HepG2 (cell line): ENCODE results near the gene AMZ1. TPM values are rescaled to one million over a fixed set of nuclear protein-coding genes. Genes with fewer than 3 reads are reported as not detected.

ENCODE experiments used
- AKAP8 ChIP-seq: sonication (generic); formaldehyde crosslinking; IDR thresholded peaks from 2 replicates; pipeline ENCODE4 v1.5.1; 2020; ENCODE audit warnings: mild to moderate bottlenecking, missing genetic modification reagents
- CREM ChIP-seq, 2 experiments: sonication (generic) in 1 of 2; formaldehyde crosslinking in 1 of 2; IDR thresholded peaks; 2 replicates each; pipeline versions ENCODE4 v1.4.0 to v1.6.1; 2016 to 2020; ENCODE audit warnings: antibody characterized with exemption in 1 of 2, mild to moderate bottlenecking in 1 of 2, missing genetic modification reagents in 1 of 2
- DMAP1 ChIP-seq: IDR thresholded peaks from 2 replicates; pipeline ENCODE4 v1.6.1; 2016
- DNMT1 ChIP-seq: sonication (generic); formaldehyde crosslinking; IDR thresholded peaks from 2 replicates; pipeline ENCODE4 v1.5.1; 2020; ENCODE audit warnings: mild to moderate bottlenecking, missing genetic modification reagents
- EHMT2 ChIP-seq: fragments of 200-600 bp; sonication (generic); IDR thresholded peaks from 2 replicates; pipeline ENCODE4 v1.7.0; 2017; ENCODE audit warnings: antibody characterized with exemption, low read depth, low read length, borderline replicate concordance
- ETV6 ChIP-seq: sonication (generic); formaldehyde crosslinking; conservative IDR thresholded peaks from 2 replicates; pipeline ENCODE4 v1.4.0; 2020; ENCODE audit warnings: missing genetic modification reagents
- GPN1 ChIP-seq: sonication (generic); formaldehyde crosslinking; IDR thresholded peaks from 2 replicates; pipeline ENCODE4 v1.5.1; 2020; ENCODE audit warnings: missing genetic modification reagents, borderline replicate concordance
- HCFC1 ChIP-seq: fragments of 150-350 bp; IDR thresholded peaks from 2 replicates; pipeline ENCODE4 v1.6.1; 2014; ENCODE audit warnings: low read depth, low read length
- IKZF4 ChIP-seq: sonication (generic); formaldehyde crosslinking; IDR thresholded peaks from 2 replicates; pipeline ENCODE4 v1.5.1; 2020; ENCODE audit warnings: borderline replicate concordance, mild to moderate bottlenecking, low read depth, missing genetic modification reagents; ENCODE audit errors: not compliant biosample characterization
- KDM5B ChIP-seq: sonication (generic); formaldehyde crosslinking; IDR thresholded peaks from 2 replicates; pipeline ENCODE4 v1.4.0; 2020; ENCODE audit warnings: missing genetic modification reagents, mild to moderate bottlenecking, borderline replicate concordance
- MYC ChIP-seq: sonication (generic); formaldehyde crosslinking; IDR thresholded peaks from 2 replicates; pipeline ENCODE4 v1.9.0; 2021; ENCODE audit warnings: missing genetic modification reagents, borderline replicate concordance
- PAWR ChIP-seq: sonication (generic); formaldehyde crosslinking; IDR thresholded peaks from 2 replicates; pipeline ENCODE4 v1.4.0; 2020; ENCODE audit warnings: missing genetic modification reagents, mild to moderate bottlenecking, borderline replicate concordance
- POLR2AphosphoS2 ChIP-seq: IDR thresholded peaks from 2 replicates; pipeline ENCODE4 v1.6.1; 2011; ENCODE audit warnings: low read depth, low read length, improper control_type of control experiment
- TBX3 ChIP-seq: fragments of 450-650 bp; IDR thresholded peaks from 2 replicates; pipeline ENCODE4 v1.6.1; 2017; ENCODE audit warnings: antibody characterized with exemption, mild to moderate bottlenecking, inconsistent platforms, borderline replicate concordance
- ZMYM2 ChIP-seq: sonication (generic); formaldehyde crosslinking; IDR thresholded peaks from 2 replicates; pipeline ENCODE4 v1.8.0; 2022; ENCODE audit warnings: mild to moderate bottlenecking, missing genetic modification reagents
- ZNF549 ChIP-seq: sonication (generic); formaldehyde crosslinking; IDR thresholded peaks from 2 replicates; pipeline ENCODE4 v1.5.0; 2020; ENCODE audit warnings: missing genetic modification reagents
- ZNF562 ChIP-seq: sonication (generic); formaldehyde crosslinking; IDR thresholded peaks from 2 replicates; pipeline ENCODE4 v1.8.0; 2022; ENCODE audit warnings: missing genetic modification reagents, borderline replicate concordance
- ZNF644 ChIP-seq: IDR thresholded peaks from 2 replicates; pipeline ENCODE4 v1.6.1; 2016; ENCODE audit warnings: low read depth
- ZNF7 ChIP-seq: IDR thresholded peaks from 2 replicates; pipeline ENCODE4 v1.6.1; 2016; ENCODE audit warnings: missing biosample characterization, missing genetic modification reagents
- ZNF776 ChIP-seq: sonication (generic); formaldehyde crosslinking; IDR thresholded peaks from 2 replicates; pipeline ENCODE4 v1.4.0; 2020; ENCODE audit warnings: mild to moderate bottlenecking, missing genetic modification reagents
- ZNF850 ChIP-seq: sonication (generic); formaldehyde crosslinking; conservative IDR thresholded peaks from 2 replicates; pipeline ENCODE4 v1.9.0; 2021; ENCODE audit warnings: mild to moderate bottlenecking, missing genetic modification reagents
- ZSCAN12 ChIP-seq: sonication (generic); formaldehyde crosslinking; IDR thresholded peaks from 2 replicates; pipeline ENCODE4 v1.9.0; 2021; ENCODE audit warnings: mild to moderate bottlenecking, missing genetic modification reagents
- polyA plus RNA-seq, 8 experiments: library from polyadenylated mRNA; depleted of rRNA in 3 of 8; stranded (reverse) in 7 of 8; unstranded in 1 of 8; fragments of >200 nt; fragmentation: Illumina TruSeq in 4 of 8; extraction: Trizol in 4 of 8; gene quantifications; 2 replicates each; pipeline versions ENCODE4 v1.2.1 to v1.2.3, GENCODE V29; 2011 to 2016; ENCODE audit warnings: low read depth in 4 of 8, missing spikeins in 1 of 8, mixed read lengths in 1 of 8; ENCODE audit not compliant: insufficient read depth in 1 of 8
- total RNA-seq, 5 experiments: library from RNA; depleted of rRNA; stranded (reverse); fragments of >200 nt; fragmentation: Illumina TruSeq; extraction: Trizol; gene quantifications; 2 replicates each; pipeline ENCODE4 v1.2.3, GENCODE V29; 2016; ENCODE audit warnings: low read depth in 1 of 5
- TF ChIP-seq, protein P1 (sequence below): sonication (generic); formaldehyde crosslinking; IDR thresholded peaks from 2 replicates; pipeline ENCODE4 v1.8.0; 2022; ENCODE audit warnings: mild to moderate bottlenecking, missing genetic modification reagents, borderline replicate concordance
- TF ChIP-seq, protein P2 (sequence below): IDR thresholded peaks from 2 replicates; pipeline ENCODE4 v1.6.1; 2018; ENCODE audit warnings: missing genetic modification reagents
- TF ChIP-seq, protein P3 (sequence below): sonication (generic); formaldehyde crosslinking; IDR thresholded peaks from 2 replicates; pipeline ENCODE4 v1.8.0; 2022; ENCODE audit warnings: mild to moderate bottlenecking, missing genetic modification reagents, moderate library complexity
- TF ChIP-seq, protein P4 (sequence below): sonication (generic); formaldehyde crosslinking; IDR thresholded peaks from 2 replicates; pipeline ENCODE4 v1.9.0; 2021; ENCODE audit warnings: missing genetic modification reagents, mild to moderate bottlenecking, borderline replicate concordance

The AMZ1 gene
- total and polyA plus RNA-seq, 2 of the 13 experiments (the other 11 are each of a cell fraction or from before 2014, with no cell fraction given) = 0.03 TPM; not detected in 1

DNA sequence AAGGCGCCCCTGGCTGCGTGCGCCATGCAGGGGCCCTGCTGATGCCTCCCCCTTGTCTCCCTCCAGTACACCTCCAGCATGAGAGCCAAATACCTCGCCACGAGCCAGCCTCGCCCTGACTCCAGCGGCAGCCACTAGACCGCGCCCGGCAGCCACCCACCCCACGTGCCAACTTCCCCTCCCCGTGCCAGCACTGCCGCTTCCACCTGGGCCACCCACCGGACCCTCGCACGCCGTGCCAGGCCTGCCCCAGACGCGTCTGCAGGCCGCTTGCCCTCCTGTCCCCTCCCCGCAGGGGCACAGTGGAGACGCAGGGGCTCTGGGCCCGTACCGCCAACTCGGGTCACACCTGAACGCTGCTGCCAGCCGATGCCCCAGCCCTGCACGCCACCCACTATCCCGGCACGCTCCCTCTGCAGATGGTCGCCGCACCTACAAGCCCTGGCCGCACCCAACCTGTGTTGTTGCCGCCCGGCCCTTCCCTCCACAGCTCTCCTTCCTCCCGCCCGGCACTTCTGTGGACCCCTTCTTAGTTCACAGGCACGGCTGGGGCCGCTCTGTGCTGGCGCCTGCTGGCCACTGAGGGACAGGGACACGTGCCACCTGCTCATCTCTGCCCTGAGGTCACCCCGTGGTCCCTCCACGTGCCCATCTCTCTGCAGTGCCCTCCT is 26.3 kb upstream of the AMZ1 start (continued):
- TF ChIP-seq KDM5B (CRISPR knock-in tag) (no peak), IKZF4 (CRISPR knock-in tag) (no peak), PAWR (CRISPR knock-in tag) (no peak), DNMT1 (CRISPR knock-in tag) (no peak), HCFC1 (no peak), TBX3 (no peak), ZSCAN12 (no peak), AKAP8 (CRISPR knock-in tag) (peak; percentile 56), ZNF549 (no peak), ZMYM2 (no peak), MYC (CRISPR knock-in tag) (no peak), DMAP1 (CRISPR knock-in tag) (no peak), ETV6 (CRISPR knock-in tag) (no peak), POLR2AphosphoS2 (no peak), ZNF7 (CRISPR knock-in tag) (no peak), ZNF644 (CRISPR knock-in tag) (no peak), GPN1 (no peak), CREM (IDR thresholded peaks at IDR 0.05) (no peak), CREM (CRISPR knock-in tag; IDR thresholded peaks at IDR 0.05) (no peak), ZNF850 (CRISPR knock-in tag) (no peak), ZNF562 (CRISPR knock-in tag) (no peak), EHMT2 (no peak), ZNF776 (CRISPR knock-in tag) (no peak)
- TF ChIP-seq, protein P1, sequence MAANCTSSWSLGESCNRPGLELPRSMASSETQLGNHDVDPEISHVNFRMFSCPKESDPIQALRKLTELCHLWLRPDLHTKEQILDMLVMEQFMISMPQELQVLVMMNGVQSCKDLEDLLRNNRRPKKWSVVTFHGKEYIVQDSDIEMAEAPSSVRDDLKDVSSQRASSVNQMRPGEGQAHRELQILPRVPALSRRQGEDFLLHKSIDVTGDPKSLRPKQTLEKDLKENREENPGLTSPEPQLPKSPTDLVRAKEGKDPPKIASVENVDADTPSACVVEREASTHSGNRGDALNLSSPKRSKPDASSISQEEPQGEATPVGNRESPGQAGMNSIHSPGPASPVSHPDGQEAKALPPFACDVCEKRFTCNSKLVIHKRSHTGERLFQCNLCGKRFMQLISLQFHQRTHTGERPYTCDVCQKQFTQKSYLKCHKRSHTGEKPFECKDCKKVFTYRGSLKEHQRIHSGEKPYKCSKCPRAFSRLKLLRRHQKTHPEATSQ = no peak
- TF ChIP-seq, protein P2, sequence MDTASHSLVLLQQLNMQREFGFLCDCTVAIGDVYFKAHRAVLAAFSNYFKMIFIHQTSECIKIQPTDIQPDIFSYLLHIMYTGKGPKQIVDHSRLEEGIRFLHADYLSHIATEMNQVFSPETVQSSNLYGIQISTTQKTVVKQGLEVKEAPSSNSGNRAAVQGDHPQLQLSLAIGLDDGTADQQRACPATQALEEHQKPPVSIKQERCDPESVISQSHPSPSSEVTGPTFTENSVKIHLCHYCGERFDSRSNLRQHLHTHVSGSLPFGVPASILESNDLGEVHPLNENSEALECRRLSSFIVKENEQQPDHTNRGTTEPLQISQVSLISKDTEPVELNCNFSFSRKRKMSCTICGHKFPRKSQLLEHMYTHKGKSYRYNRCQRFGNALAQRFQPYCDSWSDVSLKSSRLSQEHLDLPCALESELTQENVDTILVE (CRISPR knock-in tag) = no peak
- TF ChIP-seq, protein P3, sequence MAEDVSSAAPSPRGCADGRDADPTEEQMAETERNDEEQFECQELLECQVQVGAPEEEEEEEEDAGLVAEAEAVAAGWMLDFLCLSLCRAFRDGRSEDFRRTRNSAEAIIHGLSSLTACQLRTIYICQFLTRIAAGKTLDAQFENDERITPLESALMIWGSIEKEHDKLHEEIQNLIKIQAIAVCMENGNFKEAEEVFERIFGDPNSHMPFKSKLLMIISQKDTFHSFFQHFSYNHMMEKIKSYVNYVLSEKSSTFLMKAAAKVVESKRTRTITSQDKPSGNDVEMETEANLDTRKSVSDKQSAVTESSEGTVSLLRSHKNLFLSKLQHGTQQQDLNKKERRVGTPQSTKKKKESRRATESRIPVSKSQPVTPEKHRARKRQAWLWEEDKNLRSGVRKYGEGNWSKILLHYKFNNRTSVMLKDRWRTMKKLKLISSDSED = no peak
- TF ChIP-seq, protein P4, sequence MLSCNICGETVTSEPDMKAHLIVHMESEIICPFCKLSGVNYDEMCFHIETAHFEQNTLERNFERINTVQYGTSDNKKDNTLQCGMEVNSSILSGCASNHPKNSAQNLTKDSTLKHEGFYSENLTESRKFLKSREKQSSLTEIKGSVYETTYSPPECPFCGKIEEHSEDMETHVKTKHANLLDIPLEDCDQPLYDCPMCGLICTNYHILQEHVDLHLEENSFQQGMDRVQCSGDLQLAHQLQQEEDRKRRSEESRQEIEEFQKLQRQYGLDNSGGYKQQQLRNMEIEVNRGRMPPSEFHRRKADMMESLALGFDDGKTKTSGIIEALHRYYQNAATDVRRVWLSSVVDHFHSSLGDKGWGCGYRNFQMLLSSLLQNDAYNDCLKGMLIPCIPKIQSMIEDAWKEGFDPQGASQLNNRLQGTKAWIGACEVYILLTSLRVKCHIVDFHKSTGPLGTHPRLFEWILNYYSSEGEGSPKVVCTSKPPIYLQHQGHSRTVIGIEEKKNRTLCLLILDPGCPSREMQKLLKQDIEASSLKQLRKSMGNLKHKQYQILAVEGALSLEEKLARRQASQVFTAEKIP (CRISPR knock-in tag) = no peak
